ENCODE data around the gene TMEM176A. TPM values are rescaled to one million over a fixed set of nuclear protein-coding genes. Genes with fewer than 3 reads are reported as not detected.

The TMEM176A gene
- total and polyA plus RNA-seq, 2 of the 8 experiments (the other 6 are each of a cell fraction or from before 2014, with no cell fraction given), result 1.3 to 1.5 TPM

DNA sequence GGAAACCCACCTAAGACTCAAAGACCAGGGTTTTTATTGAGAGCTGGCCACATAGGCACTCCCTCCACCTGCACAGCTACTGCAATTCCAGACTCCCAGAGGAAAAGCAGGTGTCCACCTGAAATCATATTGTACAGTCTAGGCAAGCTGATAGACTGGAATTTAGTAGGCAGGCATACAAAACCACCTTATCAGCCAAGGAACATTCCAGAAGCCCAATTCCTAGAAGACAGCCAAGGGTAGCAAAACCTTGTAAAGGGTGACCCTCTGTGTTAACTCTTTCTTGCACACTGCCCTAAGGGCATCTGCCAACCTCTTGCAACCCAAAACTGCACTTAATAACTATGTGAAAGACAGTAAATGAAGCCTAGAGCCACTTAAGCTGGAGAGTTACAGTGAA, 5.3 kb downstream of the TMEM176A start (continued):
- TF ChIP-seq ZNF274 (IDR thresholded peaks at IDR 0.05; ENCODE audit: borderline replicate concordance, extremely low read depth, low read length), result no peak
- TF ChIP-seq, protein P1, sequence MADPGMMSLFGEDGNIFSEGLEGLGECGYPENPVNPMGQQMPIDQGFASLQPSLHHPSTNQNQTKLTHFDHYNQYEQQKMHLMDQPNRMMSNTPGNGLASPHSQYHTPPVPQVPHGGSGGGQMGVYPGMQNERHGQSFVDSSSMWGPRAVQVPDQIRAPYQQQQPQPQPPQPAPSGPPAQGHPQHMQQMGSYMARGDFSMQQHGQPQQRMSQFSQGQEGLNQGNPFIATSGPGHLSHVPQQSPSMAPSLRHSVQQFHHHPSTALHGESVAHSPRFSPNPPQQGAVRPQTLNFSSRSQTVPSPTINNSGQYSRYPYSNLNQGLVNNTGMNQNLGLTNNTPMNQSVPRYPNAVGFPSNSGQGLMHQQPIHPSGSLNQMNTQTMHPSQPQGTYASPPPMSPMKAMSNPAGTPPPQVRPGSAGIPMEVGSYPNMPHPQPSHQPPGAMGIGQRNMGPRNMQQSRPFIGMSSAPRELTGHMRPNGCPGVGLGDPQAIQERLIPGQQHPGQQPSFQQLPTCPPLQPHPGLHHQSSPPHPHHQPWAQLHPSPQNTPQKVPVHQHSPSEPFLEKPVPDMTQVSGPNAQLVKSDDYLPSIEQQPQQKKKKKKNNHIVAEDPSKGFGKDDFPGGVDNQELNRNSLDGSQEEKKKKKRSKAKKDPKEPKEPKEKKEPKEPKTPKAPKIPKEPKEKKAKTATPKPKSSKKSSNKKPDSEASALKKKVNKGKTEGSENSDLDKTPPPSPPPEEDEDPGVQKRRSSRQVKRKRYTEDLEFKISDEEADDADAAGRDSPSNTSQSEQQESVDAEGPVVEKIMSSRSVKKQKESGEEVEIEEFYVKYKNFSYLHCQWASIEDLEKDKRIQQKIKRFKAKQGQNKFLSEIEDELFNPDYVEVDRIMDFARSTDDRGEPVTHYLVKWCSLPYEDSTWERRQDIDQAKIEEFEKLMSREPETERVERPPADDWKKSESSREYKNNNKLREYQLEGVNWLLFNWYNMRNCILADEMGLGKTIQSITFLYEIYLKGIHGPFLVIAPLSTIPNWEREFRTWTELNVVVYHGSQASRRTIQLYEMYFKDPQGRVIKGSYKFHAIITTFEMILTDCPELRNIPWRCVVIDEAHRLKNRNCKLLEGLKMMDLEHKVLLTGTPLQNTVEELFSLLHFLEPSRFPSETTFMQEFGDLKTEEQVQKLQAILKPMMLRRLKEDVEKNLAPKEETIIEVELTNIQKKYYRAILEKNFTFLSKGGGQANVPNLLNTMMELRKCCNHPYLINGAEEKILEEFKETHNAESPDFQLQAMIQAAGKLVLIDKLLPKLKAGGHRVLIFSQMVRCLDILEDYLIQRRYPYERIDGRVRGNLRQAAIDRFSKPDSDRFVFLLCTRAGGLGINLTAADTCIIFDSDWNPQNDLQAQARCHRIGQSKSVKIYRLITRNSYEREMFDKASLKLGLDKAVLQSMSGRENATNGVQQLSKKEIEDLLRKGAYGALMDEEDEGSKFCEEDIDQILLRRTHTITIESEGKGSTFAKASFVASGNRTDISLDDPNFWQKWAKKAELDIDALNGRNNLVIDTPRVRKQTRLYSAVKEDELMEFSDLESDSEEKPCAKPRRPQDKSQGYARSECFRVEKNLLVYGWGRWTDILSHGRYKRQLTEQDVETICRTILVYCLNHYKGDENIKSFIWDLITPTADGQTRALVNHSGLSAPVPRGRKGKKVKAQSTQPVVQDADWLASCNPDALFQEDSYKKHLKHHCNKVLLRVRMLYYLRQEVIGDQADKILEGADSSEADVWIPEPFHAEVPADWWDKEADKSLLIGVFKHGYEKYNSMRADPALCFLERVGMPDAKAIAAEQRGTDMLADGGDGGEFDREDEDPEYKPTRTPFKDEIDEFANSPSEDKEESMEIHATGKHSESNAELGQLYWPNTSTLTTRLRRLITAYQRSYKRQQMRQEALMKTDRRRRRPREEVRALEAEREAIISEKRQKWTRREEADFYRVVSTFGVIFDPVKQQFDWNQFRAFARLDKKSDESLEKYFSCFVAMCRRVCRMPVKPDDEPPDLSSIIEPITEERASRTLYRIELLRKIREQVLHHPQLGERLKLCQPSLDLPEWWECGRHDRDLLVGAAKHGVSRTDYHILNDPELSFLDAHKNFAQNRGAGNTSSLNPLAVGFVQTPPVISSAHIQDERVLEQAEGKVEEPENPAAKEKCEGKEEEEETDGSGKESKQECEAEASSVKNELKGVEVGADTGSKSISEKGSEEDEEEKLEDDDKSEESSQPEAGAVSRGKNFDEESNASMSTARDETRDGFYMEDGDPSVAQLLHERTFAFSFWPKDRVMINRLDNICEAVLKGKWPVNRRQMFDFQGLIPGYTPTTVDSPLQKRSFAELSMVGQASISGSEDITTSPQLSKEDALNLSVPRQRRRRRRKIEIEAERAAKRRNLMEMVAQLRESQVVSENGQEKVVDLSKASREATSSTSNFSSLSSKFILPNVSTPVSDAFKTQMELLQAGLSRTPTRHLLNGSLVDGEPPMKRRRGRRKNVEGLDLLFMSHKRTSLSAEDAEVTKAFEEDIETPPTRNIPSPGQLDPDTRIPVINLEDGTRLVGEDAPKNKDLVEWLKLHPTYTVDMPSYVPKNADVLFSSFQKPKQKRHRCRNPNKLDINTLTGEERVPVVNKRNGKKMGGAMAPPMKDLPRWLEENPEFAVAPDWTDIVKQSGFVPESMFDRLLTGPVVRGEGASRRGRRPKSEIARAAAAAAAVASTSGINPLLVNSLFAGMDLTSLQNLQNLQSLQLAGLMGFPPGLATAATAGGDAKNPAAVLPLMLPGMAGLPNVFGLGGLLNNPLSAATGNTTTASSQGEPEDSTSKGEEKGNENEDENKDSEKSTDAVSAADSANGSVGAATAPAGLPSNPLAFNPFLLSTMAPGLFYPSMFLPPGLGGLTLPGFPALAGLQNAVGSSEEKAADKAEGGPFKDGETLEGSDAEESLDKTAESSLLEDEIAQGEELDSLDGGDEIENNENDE (IDR thresholded peaks at IDR 0.05; ENCODE audit: insufficient replicate concordance, low read length), result no peak
- no peak for TF ChIP-seq SIX5 (IDR thresholded peaks at IDR 0.05; ENCODE audit: low read depth, low read length)
